Stimulated activated CD4-positive, alpha-beta T cell treated with anti-CD3 and anti-CD28 coated beads, Interleukin-4, amount 100 ng/mL, for 24 hours (primary cell): Measurements from ENCODE around the gene PCNX1.
"Not testable (repeated sequence)": the region's sequence is repeated elsewhere in the genome, so short reads cannot be mapped to it uniquely, and the experiment has no call there.

ENCODE experiments used
- DNase-seq: peaks from one replicate; pipeline ENCODE4 v3.0.0-alpha.2; 2020

Gene PCNX1

DNA sequence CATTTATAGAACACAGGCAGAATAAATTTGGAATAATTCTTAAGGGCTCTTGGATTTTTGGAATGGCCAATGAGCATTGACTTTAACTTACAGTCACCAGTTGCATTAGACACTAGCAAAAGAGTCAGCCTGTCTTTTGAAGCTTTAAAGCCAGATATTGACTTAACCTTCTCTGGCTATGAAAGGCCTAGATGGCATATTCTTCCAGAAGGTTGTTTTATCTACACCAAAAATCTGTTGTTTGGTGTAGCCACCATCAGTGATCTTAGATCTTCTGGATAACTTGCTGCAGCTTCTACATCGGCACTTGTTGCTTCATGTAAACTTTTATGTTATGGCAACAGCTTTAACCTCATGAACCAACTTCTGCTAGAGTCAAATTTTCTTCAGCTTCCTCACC is 10.4 kb downstream of the PCNX1 start:
- no peak for DNase-seq

DNA sequence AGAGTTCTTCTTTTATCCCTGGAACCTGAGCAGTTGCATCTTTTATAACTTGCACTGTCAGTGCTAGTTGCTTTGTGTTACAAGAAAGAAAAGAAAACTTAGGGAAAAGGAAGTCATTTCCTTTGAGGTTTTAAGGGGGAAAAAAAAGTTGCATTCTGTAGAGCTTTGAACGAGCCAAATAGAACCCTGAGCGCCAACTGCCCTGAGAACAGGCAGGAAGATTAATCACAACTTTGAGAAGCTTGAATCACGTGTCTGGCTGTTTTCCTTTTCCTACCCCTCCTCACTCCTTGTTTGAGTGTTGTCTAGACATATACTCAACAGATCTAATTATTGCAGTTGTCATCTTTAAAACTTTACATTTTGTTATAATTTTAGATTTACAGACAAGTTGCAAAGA is 12.5 kb downstream of the PCNX1 start:
- peak; percentile 34 for DNase-seq

DNA sequence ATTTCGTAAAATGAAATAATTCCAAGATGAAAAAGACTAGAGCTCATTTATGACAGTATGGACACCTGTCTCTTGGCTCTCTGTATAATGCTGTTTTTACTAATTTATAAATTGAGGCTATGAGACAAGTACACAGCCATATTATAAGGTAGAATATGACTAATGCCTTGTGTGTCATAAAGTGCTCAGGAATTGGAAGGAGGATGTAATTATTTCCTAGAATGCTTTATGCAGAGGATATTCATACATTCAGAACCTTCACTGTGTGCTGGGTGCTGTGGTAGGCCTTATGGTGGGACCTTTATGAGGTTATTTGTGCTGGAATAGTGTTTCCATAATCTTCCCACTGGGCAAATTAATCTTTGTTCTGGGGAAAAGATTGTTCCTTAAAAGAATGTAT is 13.3 kb downstream of the PCNX1 start:
- DNase-seq: no peak

DNA sequence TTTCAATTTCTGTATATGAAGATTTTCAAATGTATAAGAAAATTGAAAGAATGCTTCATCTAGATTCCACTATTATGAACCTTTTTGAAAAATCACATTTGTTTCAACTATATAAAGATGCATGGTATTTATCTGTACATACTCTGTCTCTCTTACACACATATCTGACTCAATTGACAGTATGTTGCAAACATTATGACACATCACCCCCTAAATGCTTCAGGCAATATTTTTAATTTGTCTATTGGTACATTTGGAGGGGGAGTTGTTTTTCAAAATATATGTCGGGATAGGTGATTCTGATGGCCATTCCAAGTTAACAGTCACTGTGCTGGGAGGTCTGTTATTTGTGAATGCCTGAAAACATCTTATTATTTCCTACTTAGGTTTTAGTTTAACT is 14.4 kb downstream of the PCNX1 start:
- no peak for DNase-seq

GRCh38 chr14:70924521-70924920 is 17.3 kb downstream of the PCNX1 start:
- DNase-seq: no peak

GRCh38 chr14:70926235-70926830 is 19.1 kb downstream of the PCNX1 start:
- no peak for DNase-seq

GRCh38 chr14:70931008-70931407 is 23.7 kb downstream of the PCNX1 start:
- no peak for DNase-seq

DNA sequence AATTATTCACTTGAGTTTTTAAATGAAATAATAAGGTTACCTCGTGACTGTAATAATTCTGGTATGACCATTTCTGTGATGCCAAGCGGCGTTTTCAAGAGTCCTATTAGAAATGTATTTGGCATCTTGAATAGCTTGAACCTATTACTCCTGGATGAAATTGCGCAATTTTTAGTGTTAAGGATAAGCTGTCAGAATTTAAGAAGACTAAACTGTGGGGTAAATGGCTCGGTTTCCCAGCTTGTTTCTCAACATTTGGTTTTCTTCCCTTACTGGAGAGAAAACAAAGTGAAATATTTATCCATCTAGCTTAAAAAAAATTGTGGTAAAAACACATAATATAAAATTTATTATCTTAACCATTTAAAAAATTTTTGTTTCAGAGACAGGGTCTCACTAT is 26.8 kb downstream of the PCNX1 start:
- DNase-seq: no peak

GRCh38 chr14:70934502-70935134 is 27.4 kb downstream of the PCNX1 start:
- DNase-seq: no peak

GRCh38 chr14:70935135-70935534 is 27.9 kb downstream of the PCNX1 start:
- DNase-seq: no peak

DNA sequence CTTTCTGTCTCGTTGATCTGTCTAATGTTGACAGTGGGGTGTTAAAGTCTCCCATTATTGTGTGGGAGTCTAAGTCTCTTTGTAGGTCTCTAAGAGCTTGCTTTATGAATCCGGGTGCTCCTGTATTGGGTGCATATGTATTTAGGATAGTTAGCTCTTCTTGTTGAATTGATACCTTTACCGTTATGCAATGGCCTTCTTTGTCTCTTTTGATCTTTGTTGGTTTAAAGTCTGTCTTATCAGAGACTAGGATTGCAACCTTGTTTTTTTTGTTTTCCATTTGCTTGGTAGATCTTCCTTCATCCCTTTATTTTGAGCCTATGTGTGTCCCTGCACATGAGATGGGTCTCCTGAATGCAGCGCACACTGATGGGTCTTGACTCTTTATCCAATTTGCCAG is 32.4 kb downstream of the PCNX1 start:
- not testable (repeated sequence) for DNase-seq

DNA sequence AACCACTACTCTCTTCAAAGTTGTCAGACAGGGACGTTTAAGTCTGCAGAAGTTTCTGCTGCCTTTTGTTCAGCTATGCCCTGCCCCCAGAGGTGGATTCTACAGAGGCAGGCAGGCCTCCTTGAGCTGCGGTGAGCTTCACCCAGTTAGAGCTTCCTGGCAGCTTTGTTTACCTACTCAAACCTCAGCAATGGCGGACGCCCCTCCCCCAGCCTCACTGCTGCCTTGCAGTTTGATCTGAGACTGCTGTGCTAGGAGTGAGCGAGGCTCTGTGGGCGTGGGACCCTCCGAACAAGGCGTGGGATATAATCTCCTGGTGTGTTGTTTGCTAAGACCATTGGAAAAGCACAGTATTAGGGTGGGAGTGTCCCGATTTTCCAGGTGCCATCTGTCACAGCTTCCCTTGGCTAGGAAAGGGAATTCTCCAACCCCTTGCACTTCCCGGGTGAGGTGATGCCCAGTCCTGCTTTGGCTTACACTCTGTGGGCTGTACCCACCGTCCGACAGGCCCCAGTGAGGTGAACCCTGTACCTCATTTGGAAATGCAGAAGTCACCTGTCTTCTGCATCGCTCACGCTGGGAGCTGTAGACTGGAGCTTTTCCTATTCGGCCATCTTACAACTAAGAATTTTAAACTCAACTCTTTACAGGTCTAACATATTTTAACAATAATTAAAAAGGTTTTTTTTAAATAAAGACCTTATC is 34.5 kb downstream of the PCNX1 start:
- peak; percentile 71 for DNase-seq

DNA sequence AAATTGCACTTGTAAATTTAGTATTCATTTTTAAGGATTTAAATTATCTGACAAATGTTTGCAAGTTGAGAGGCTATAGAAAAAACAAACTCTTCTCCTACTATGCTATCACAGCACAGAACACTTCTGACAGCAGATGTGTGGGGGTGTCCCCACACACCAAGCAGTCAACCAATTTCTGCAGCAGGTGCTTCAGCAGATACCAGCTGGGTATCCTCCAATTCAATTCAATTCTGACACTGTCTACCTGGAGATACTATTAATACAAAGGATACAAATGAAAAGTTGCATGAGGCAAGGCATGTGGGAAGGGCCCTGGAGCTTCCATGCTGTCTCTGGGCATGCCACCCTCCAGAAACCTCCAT is 35.1 kb downstream of the PCNX1 start:
- DNase-seq: no peak

- DNase-seq: peak; percentile 41
These were observed 35.5 kb downstream of the PCNX1 start for GRCh38 chr14:70942721-70943120.

DNA sequence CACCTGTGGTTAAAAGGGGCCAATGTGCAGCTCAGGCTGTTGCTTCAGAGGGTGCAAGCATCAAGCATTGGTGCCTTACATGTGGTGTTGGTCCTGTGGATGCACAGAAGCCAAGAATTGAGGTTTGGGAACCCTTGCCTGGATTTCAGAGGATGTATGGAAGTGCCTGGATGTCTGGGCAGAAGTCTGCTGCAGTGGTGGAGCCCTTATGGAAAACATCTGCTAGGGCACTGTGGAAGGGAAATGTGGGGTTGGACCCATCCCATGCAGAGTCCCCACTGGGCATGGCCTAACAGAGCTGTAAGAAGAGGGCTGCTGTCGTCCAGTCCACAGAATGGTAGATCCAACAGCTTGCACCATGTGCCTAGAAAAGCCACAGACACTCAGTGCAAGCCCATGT is 36.6 kb downstream of the PCNX1 start:
- DNase-seq: no peak

GRCh38 chr14:70947739-70948138 is 40.5 kb downstream of the PCNX1 start:
- no peak for DNase-seq

- DNase-seq: no peak
These were observed 45.2 kb downstream of the PCNX1 start for GRCh38 chr14:70952485-70952884.

DNA sequence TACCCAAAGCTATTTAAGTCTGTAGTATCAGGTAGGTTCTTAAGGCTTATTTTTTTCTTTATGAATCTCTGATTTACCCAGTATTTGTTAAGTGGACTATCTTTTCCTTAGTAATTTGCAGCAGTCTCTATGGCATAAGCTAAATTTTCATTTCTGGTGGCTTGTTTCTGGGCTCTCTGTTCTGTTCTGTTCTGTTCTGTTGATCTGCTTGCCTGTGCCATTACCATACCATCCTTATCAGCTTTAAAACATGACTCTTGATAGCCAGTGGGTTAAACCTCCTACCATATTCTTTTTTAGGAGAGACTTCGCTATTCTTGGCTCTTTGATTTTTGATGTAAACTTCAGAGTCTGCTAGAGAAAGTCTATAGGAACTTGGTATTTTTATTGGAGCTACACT is 46.8 kb downstream of the PCNX1 start:
- DNase-seq: no peak

GRCh38 chr14:70955543-70956480 is 48.6 kb downstream of the PCNX1 start:
- peak; percentile 47 for DNase-seq

DNA sequence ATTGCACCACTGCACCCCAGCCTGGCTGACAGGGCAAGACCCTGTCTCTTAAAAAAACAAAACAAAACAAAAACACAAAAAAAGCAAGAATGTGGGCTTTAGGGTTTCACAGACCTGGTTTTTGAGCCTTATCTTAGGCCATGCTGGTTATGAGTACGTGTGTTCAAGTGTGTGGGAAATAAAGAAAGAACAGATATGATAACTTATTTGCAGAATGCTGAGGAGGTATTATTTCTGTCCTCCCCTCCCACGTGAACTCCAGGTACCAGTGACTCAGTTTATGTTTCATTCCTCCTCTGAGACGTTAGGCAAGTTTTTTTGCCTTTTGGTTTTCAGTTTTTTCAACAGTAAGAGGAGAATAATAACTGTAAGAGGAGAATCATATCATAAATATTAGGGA is 49.3 kb downstream of the PCNX1 start:
- no peak for DNase-seq

DNA sequence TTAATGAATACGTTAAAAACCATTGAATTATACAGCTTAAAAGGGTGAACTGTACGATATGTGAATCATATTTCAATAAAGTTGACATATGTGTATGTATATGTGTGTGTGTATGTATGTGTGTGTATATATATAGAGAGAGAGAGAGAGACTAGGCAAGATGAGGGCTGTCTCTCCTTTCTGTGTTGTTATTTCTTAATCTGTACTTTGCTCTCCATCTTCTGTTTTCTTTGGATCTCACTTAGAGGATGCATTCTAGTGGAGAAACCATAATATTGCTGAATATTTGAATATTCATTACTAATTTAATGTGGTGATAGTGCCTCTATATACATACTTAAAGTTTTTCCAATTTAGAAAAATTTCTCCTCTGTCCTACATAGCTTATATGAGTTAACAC is 50.5 kb downstream of the PCNX1 start:
- DNase-seq: no peak

DNA sequence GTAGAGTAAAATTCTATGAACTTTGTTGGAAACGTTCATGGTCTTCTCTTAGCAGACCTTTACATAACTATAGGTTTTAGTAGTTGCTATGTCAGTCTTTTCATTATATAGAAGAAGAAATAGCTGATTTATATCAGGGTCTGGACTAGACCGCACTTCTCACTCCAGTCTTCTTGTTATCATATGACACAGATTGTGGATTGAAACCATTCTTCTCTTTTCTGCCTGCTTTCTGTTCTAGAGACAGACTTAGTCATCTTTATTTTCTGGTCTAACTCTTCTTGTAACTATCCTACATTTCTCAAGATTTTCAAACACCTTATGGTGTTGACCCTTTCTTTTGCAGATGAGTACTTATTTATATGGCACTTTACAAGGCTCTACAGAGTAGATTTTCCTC is 55.7 kb downstream of the PCNX1 start:
- DNase-seq: no peak

- no peak for DNase-seq
These were observed 57.2 kb downstream of the PCNX1 start for GRCh38 chr14:70964492-70964891.

- no peak for DNase-seq
These were observed 64.3 kb downstream of the PCNX1 start for GRCh38 chr14:70971560-70971959.
